T-helper 2 cell (primary cell): Measurements from ENCODE around the gene ZNF641.
A peak's percentile ranks its signal among the peaks of the same experiment; 100 is the strongest.
"Not testable (repeated sequence)": the region's sequence is repeated elsewhere in the genome, so short reads cannot be mapped to it uniquely, and the experiment has no call there.

ENCODE experiments used
- DNase-seq, 5 experiments: peaks; one replicate each; pipeline versions ENCODE4 v3.0.0 to v3.0.0-alpha.2; 2012 to 2022

Gene ZNF641

GRCh38 chr12:48333680-48334079 lies 17.0 kb downstream of the ZNF641 start:
- DNase-seq = not testable (repeated sequence)

- no peak for DNase-seq
Measured at GRCh38 chr12:48331399-48331798, 19.3 kb downstream of the ZNF641 start.

GRCh38 chr12:48329199-48329939 lies 21.4 kb downstream of the ZNF641 start:
- DNase-seq = no peak

GRCh38 chr12:48316491-48316890 lies 34.2 kb downstream of the ZNF641 start:
- DNase-seq = no peak

GRCh38 chr12:48311313-48311712 lies 39.4 kb downstream of the ZNF641 start:
- DNase-seq = no peak

GRCh38 chr12:48307269-48307668 lies 43.5 kb downstream of the ZNF641 start:
- no peak for DNase-seq

GRCh38 chr12:48305190-48305589 lies 45.5 kb downstream of the ZNF641 start:
- DNase-seq = no peak

- DNase-seq = no peak
Measured at GRCh38 chr12:48302161-48302911, 48.4 kb downstream of the ZNF641 start.

GRCh38 chr12:48300774-48301173 lies 49.9 kb downstream of the ZNF641 start:
- no peak for DNase-seq

GRCh38 chr12:48296586-48297282 lies 54.0 kb downstream of the ZNF641 start:
- peak in 2 of 5 experiments; percentile 13 to 47 for DNase-seq

GRCh38 chr12:48292040-48292439 lies 58.7 kb downstream of the ZNF641 start:
- no peak for DNase-seq

GRCh38 chr12:48291511-48291910 lies 59.2 kb downstream of the ZNF641 start:
- no peak for DNase-seq

GRCh38 chr12:48288387-48289268 lies 62.1 kb downstream of the ZNF641 start:
- no peak for DNase-seq
